Neutrophil (primary cell): Measurements from ENCODE around the gene ACADS.

Experiments used
- H3K27ac ChIP-seq: fragments of 200-600 bp; sonication (generic); 2 replicates; pipeline ENCODE4 v1.5.1; 2016; ENCODE audit warnings: mild to moderate bottlenecking, moderate library complexity
- H3K27me3 ChIP-seq: fragments of 200-600 bp; sonication (generic); 2 replicates; pipeline ENCODE4 v1.6.0; 2016; ENCODE audit warnings: mild to moderate bottlenecking
- H3K36me3 ChIP-seq: fragments of 200-600 bp; sonication (generic); 2 replicates; pipeline ENCODE4 v1.5.1; 2017
- H3K4me1 ChIP-seq, 2 experiments: fragments of 200-600 bp in 1 of 2; sonication (generic) in 1 of 2; 1 replicate in 1 of 2; 2 replicates in 1 of 2; pipeline versions ENCODE4 v1.5.1 to v1.6.1; 2013 to 2016; ENCODE audit warnings: low read depth in 1 of 2, low read length in 1 of 2, mild to moderate bottlenecking in 1 of 2, moderate library complexity in 1 of 2; ENCODE audit not compliant: control insufficient read depth in 1 of 2, insufficient read depth in 1 of 2
- H3K4me3 ChIP-seq, 2 experiments: fragments of 200-600 bp in 1 of 2; sonication (generic) in 1 of 2; 1 replicate in 1 of 2; 2 replicates in 1 of 2; pipeline ENCODE4 v1.5.1; 2013 to 2016; ENCODE audit warnings: low read depth in 1 of 2, low read length in 1 of 2, mild to moderate bottlenecking in 1 of 2, moderate library complexity in 1 of 2
- H3K9me3 ChIP-seq: fragments of 200-600 bp; sonication (generic); 2 replicates; pipeline ENCODE4 v1.5.1; 2016
- TF ChIP-seq, protein P1 (sequence below): fragments of 200-600 bp; sonication (generic); IDR thresholded peaks from 2 replicates; pipeline ENCODE4 v1.5.1; 2016; ENCODE audit warnings: antibody characterized with exemption

Gene ACADS

DNA sequence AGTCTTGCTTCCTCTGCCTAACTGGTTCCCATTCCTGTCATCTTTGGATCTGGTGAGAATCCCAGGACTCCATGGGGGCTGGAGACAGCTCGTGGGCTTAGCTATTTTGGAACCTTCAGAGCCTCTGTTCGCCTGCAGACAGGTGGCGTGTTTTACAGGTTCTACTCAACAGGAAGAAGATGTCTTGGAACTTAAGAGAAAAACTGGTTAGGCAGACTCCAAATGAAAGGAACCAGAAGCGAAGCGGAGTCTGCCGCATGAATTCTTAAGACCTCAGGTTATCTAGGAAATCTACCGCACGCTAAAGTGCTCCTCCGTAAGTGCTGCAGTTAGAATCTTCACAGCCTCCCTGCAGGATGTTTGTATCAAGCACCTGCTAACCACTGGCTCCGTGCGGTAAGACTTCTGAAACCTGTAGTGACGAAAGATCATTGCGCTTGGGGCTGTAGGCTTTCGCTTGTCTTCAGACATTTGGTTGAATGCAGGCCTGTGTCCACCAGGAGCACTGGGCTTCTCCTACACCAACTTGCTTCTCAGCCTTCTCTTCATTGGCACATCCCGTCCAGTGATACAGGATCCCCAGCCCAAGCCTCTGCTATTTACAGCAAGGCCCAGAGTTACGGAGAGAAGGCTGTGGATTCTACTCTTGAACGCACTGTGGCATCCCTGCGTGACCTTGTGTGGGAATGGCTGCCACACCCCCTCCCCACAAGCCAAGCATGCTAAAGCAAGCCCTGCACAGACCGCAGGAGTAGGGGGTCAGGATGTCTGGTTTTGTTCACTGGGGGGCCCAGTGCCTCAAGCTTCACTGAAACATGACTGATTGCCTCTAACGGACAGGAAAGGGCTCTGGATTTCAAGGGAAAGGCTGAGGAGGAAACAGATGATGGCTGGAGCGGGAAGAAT is 35.0 kb downstream of the ACADS start:
- Histone ChIP-seq H3K36me3 (peaks cover 60% of the 10 kb centered on the region), H3K9me3 (no peaks in the 10 kb centered on the region), H3K4me3 (no peak overlapping the region), H3K27me3 (no peaks in the 10 kb centered on the region), H3K27ac (no peak overlapping the region), H3K4me1 (no peaks in the 10 kb centered on the region)
- TF ChIP-seq, protein P1, sequence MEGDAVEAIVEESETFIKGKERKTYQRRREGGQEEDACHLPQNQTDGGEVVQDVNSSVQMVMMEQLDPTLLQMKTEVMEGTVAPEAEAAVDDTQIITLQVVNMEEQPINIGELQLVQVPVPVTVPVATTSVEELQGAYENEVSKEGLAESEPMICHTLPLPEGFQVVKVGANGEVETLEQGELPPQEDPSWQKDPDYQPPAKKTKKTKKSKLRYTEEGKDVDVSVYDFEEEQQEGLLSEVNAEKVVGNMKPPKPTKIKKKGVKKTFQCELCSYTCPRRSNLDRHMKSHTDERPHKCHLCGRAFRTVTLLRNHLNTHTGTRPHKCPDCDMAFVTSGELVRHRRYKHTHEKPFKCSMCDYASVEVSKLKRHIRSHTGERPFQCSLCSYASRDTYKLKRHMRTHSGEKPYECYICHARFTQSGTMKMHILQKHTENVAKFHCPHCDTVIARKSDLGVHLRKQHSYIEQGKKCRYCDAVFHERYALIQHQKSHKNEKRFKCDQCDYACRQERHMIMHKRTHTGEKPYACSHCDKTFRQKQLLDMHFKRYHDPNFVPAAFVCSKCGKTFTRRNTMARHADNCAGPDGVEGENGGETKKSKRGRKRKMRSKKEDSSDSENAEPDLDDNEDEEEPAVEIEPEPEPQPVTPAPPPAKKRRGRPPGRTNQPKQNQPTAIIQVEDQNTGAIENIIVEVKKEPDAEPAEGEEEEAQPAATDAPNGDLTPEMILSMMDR, result no peak

DNA sequence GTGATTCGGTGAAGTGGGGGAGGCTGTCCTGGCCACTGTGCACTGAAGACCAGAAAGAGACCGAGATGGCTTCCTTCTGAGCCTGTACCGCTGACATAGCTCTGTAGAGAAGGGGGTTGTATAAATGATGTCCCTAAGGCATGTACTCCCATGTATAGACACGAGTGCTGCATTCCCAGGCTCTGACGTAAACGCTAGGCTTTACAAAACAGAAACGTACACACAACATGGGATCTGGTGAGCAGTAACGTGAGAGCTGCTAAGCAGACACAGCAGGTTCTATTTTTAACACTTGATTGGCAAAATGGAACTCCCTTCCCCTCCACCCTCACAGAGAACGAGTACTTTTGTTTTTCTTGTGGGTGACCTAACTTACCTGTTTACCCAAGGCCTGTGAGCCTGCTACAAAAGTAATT is 35.9 kb downstream of the ACADS start:
- Histone ChIP-seq H3K4me3 (no peak overlapping the region), H3K9me3 (no peaks in the 10 kb centered on the region), H3K27me3 (no peaks in the 10 kb centered on the region), H3K27ac (no peak overlapping the region), H3K36me3 (peaks cover 69% of the 10 kb centered on the region), H3K4me1 (no peaks in the 10 kb centered on the region)
- TF ChIP-seq, protein P1, result no peak

DNA sequence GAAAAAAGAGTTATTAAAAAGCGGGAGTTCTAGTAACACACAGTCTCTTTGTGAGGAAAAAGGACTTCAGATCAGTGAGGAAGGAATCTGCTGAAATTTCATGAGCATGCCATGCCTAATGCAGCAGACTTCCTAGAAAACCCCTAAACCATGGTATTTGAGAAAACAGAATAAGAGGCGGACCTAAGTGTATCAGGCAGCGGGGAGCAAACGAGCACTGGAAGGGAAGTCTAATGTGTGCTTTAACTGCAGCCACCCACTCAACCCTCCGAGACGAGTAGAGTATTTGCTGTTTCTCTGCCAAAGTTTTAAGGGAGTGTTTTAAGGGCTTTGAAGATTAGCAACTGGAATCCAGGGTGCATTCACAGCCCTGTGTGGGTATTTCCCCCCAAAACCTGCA is 36.5 kb downstream of the ACADS start:
- peaks cover 75% of the 10 kb centered on the region for H3K36me3 ChIP-seq
- TF ChIP-seq, protein P1, result no peak
- H3K27ac ChIP-seq, result no peak overlapping the region

DNA sequence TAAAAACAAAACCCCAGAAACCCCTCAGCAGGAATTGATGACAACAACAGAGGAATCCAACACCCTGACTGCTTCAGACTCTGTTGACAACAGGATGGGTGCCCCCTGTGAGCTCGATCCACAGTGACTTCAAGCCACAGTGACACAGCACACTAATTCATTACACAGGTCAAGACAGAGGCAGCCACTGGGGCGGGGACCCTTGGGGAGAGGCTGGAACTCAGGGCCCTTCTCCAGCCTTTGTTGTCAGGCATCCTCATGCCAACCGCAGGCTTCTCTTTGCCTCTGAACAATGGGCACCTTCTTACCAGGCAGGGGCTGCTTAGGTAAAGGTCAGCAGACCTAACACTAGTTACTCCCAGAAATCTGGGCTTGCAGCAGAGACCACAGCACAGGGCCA is 37.6 kb downstream of the ACADS start:
- H3K9me3 ChIP-seq, result no peaks in the 10 kb centered on the region
- TF ChIP-seq, protein P1, result no peak

More for the DNA sequence above, 36.5 kb downstream of the ACADS start:
- no peak overlapping the region for H3K4me3 ChIP-seq
- no peaks in the 10 kb centered on the region for H3K4me1 ChIP-seq
- H3K9me3 ChIP-seq, result no peaks in the 10 kb centered on the region
- no peaks in the 10 kb centered on the region for H3K27me3 ChIP-seq

DNA sequence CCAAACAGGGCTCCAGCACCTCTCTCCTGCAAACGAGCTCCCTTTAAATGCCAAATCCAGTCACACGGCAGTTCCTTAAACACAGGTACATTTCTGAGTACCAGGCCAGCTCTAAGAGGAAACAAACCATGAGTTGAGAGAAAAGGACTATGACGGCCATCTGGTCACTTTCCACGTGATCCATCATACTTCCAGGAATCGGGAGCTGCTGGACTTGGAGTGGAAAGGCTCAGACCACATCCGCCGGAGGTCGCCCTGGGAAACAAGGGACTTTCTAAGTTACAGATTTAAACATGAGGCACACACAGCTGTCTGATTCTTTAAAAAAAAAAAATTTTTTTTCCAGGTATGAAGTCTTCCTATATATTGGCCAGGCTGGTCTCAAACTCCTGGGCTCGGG is 39.2 kb downstream of the ACADS start:
- no peak overlapping the region for H3K27ac ChIP-seq
- no peaks in the 10 kb centered on the region for H3K4me1 ChIP-seq
- H3K4me3 ChIP-seq, result no peak overlapping the region
- TF ChIP-seq, protein P1, result no peak
- no peaks in the 10 kb centered on the region for H3K27me3 ChIP-seq
- no peaks in the 10 kb centered on the region for H3K9me3 ChIP-seq
- H3K36me3 ChIP-seq, result peaks cover 92% of the 10 kb centered on the region

More for the DNA sequence above, 37.6 kb downstream of the ACADS start:
- Histone ChIP-seq H3K36me3 (peaks cover 86% of the 10 kb centered on the region), H3K4me1 (no peaks in the 10 kb centered on the region), H3K27ac (no peak overlapping the region), H3K4me3 (no peak overlapping the region), H3K27me3 (no peaks in the 10 kb centered on the region)
